Erythroblast (primary cell): ENCODE data around the gene PSENEN.
"Not testable (repeated sequence)": the region's sequence is repeated elsewhere in the genome, so short reads cannot be mapped to it uniquely, and the experiment has no call there.

Source experiments
- DNase-seq, 2 experiments: peaks; one replicate each; lab custom pipeline; 2025; lab: John Stamatoyannopoulos, UW
- GATA1 ChIP-seq: IDR thresholded peaks from 2 replicates; pipeline ENCODE4 v1.6.1; 2011; ENCODE audit warnings: low read depth, mild to moderate bottlenecking, control low read depth, low read length, moderate library complexity
- POLR2A ChIP-seq: IDR thresholded peaks from 2 replicates; pipeline ENCODE4 v1.6.1; 2011; ENCODE audit warnings: mild to moderate bottlenecking, low read length

PSENEN gene

DNA sequence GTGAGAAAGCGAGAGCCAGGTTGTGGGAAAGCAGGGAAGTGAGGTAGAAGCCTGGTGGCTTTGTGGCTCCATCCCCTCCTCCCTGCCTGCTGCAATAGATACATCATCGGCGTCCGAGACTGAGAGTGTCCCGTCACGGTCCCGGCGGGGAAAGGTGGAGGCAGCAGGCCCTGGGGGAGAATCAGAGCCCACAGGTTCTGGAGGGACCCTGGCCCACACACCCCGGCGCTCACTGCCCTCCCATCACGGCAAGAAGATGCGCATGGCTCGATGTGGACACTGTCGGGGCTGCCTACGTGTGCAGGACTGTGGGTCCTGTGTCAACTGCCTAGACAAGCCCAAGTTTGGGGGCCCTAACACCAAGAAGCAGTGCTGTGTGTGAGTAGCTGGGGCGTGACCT is 22.6 kb upstream of the PSENEN start:
- no peak for TF ChIP-seq GATA1
- TF ChIP-seq POLR2A: no peak
- DNase-seq: no peak

DNA sequence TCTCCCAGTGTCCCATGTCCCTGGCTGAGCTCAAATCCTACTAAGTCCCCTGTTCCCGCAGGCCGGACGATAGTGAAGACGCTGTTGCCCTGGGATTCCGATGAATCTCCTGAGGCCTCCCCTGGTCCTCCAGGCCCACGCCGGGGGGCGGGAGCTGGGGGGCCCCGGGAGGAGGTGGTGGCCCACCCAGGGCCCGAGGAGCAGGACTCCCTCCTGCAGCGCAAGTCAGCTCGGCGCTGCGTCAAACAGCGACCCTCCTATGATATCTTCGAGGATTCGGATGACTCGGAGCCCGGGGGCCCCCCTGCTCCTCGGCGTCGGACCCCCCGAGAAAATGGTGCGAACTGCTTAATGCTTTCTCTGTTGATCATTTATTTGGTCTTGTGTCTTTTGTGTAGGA is 21.8 kb upstream of the PSENEN start:
- TF ChIP-seq GATA1 (no peak), POLR2A (no peak)
- DNase-seq: no peak

DNA sequence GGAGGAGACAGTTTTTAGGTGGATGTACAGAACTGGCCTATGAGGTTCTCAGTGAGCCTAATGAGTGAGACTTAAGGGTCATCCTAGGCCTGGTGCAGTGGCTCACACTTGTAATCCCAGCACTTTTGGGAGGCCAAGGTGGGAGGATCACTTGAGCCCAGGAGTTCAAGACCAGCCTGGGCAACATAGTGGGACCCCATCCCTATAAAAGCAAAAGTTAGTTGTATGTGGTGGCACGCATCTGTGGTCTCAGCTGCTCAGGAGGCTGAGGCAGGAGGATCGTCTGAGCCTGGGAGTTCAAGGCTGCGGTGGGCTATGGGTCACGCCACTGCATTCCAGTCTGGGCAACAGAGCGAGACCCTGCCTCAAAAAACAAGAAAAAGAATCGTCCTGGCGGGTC is 21.3 kb upstream of the PSENEN start:
- DNase-seq: not testable (repeated sequence)

DNA sequence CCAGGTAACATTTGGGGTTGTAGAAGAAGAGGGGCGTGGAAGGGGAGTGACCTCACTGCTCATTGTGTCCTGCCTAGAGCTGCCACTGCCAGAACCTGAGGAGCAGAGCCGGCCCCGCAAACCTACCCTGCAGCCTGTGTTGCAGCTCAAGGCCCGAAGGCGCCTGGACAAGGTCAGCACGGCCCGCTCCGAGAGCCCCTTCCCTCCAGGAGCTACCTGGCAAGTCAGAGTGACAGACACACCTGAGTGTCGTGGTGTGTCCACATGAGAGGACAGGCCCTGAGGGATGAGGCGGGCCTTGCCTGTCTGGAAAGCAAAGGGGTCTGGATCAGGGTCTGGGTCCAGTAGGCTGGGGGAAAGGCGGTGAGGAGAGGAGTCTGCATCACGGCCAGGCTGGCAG is 20.9 kb upstream of the PSENEN start:
- TF ChIP-seq POLR2A: no peak
- no peak for TF ChIP-seq GATA1
- DNase-seq: no peak

DNA sequence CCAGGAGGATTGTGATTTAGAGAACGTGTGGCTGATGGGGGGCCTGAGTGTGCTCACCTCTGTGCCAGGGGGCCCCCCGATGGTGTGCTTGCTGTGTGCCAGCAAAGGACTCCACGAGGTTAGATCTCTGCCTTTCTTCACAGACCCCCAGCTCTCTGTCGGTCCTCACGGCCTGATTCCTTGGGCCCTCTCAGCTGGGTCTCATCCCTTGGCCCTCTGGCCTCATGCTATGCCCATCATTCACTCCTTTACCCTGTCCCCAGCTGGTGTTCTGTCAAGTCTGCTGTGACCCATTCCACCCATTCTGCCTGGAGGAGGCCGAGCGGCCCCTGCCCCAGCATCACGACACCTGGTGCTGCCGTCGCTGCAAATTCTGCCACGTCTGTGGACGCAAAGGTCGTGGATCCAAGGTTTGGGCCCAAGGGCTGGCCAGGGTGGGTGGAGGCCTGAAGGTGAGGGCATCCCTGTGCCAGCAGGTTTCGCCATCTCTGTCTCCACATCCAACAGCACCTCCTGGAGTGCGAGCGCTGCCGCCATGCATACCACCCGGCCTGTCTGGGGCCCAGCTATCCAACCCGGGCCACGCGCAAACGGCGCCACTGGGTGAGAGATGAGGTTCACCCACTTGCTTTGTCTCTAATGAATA is 20.1 kb upstream of the PSENEN start:
- DNase-seq: no peak
- no peak for TF ChIP-seq GATA1
- TF ChIP-seq POLR2A: no peak

DNA sequence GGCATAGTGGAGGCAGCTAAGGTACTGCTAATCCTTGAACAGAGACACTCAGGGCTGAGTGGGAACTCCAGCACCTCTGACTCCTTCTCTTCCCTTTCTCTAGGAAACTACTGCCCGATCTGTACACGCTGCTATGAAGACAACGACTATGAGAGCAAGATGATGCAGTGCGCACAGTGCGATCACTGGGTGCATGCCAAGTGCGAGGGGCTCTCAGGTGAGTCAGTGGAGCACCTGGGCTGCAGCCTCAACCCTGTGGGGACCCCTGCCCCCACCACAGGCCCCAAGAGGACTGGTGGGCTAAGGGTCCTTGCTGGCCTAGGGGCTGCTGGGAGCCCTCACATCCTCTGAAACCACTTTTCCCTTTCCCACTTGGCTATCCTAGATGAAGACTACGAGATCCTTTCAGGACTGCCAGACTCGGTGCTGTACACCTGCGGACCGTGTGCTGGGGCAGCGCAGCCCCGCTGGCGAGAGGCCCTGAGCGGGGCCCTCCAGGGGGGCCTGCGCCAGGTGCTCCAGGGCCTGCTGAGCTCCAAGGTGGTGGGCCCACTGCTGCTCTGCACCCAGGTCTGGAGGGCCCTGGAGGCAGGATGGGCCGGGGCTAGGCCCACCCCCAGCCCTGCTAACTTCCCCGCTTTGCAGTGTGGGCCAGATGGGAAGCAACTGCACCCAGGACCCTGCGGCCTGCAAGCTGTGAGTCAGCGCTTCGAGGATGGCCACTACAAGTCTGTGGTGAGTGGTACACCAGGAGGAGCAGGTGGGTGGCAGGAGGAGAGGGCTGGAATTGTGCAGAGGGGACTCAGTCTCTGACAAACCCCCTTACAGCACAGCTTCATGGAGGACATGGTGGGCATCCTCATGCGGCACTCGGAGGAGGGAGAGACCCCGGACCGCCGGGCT is 18.1 kb upstream of the PSENEN start:
- TF ChIP-seq POLR2A (no peak), GATA1 (no peak)
- DNase-seq: no peak

DNA sequence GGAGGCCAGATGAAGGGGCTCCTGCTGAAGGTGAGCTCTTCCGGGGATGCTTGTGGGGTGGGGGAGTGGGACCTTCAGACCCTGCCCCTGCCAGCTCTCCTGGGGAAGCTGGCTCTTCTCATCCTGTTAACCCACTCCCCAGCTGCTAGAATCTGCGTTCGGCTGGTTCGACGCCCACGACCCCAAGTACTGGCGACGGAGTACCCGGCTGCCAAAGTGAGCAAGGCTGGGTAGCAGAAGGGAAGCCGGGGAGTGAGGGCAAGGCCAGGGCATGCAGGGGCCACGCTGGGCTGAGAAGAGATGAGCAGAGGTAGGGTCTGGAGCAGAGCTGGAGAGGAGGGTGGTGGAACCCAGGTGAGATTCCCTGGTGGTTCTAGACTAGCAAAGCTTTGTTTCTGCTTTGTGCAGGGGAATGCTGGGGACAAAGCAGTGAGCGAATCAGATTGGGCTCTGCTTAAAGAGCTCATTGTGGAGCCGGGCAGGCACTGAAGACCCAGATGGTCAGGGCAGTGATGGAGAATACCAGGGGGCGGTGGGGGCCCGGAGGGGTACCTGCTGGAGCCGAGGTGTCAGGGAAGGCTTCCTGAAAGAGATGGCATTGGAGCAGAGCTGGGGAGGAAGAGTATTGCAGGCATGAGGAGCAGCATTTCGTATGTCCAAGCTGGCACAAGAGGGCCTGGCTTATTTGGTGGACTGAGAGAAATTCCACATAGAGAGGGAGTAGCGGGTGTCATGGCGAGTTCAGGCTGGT is 17.3 kb upstream of the PSENEN start:
- no peak for DNase-seq
- TF ChIP-seq GATA1 (no peak), POLR2A (no peak)

DNA sequence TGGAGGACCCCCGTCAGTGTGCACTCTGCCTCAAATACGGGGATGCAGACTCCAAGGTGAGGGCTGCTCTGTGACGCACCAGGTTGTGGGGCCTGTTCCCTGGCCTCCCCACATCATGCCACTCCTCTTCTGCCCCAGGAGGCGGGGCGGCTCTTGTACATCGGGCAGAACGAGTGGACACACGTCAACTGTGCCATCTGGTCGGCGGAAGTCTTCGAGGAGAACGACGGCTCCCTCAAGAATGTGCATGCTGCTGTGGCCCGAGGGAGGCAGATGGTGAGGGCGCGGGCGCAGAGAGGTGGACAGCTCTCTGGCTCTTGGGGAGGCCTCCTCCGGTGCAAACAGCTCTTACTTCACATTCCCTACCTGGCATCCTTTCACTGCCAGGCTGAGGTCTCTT is 16.4 kb upstream of the PSENEN start:
- TF ChIP-seq GATA1 (no peak), POLR2A (no peak)
- DNase-seq: no peak

DNA sequence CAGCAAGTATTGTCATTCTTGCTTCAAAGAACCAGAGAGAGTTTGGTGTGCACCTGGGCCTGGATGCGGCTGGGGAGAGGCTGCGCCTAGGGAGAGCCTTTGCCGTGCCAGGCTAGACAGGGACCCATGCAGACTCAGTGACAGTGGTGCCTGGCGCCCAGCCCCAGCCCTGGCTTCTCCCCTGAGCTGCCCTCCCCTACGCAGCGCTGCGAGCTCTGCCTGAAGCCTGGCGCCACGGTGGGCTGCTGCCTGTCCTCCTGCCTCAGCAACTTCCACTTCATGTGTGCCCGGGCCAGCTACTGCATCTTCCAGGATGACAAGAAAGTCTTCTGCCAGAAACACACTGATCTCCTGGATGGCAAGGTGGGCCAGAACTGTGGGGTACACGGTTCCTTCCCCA is 15.7 kb upstream of the PSENEN start:
- DNase-seq: no peak
- TF ChIP-seq GATA1 (no peak), POLR2A (no peak)

DNA sequence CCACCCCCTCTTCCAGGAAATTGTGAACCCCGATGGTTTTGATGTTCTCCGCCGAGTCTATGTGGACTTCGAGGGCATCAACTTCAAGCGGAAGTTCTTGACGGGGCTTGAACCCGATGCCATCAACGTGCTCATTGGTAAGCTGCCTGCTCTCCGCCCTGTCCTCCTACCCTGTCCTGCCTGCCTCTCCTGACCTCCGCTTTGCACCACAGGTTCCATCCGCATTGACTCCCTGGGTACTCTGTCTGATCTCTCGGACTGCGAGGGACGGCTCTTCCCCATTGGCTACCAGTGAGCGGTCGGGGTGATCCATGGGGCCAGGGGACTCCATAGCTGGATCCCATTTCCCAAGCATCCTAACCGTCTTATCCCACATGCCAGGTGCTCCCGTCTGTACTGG is 15.1 kb upstream of the PSENEN start:
- TF ChIP-seq GATA1: no peak
- TF ChIP-seq POLR2A: no peak
- DNase-seq: no peak

DNA sequence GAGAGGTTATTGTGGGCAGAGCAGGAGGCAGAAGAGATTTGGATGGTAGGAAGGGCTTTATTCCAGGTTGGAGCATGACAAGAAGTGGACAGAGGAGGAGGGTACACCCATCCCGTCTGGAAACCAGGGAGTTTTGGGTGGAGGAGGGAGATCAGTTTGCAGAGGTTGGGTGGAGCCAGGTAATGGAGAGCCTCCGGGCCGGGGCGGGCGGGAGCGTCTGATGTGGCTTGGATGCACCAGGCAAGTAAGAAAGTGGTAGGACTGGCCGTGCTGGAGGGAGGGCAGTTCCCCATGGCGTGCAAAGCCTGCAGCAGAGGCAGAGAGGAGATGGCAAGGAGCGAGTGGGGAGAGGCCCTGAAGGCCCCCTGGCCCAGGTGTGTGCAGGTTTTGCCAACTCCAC is 14.1 kb upstream of the PSENEN start:
- no peak for DNase-seq

DNA sequence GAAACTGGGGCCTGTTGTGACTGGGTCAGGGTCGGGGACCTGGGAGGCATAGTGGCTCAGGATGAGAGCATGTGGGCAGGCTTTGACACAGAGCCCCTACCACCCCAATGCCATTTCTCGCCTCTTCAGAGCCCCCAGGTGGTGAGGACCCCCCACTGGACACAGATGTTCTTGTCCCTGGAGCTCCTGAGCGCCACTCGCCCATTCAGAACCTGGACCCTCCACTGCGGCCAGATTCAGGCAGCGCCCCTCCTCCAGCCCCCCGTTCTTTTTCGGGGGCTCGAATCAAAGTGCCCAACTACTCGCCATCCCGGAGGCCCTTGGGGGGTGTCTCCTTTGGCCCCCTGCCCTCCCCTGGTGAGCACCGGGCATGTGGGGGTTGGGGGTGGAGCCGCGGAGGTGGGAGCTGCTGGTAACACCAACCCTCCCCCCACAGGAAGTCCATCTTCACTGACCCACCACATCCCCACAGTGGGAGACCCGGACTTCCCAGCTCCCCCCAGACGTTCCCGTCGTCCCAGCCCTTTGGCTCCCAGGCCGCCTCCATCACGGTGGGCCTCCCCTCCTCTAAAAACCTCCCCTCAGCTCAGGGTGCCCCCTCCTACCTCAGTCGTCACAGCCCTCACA is 13.6 kb upstream of the PSENEN start:
- TF ChIP-seq POLR2A: no peak
- no peak for TF ChIP-seq GATA1
- DNase-seq: no peak

More for the DNA sequence above, 14.1 kb upstream of the PSENEN start:
- TF ChIP-seq POLR2A (no peak), GATA1 (no peak)

DNA sequence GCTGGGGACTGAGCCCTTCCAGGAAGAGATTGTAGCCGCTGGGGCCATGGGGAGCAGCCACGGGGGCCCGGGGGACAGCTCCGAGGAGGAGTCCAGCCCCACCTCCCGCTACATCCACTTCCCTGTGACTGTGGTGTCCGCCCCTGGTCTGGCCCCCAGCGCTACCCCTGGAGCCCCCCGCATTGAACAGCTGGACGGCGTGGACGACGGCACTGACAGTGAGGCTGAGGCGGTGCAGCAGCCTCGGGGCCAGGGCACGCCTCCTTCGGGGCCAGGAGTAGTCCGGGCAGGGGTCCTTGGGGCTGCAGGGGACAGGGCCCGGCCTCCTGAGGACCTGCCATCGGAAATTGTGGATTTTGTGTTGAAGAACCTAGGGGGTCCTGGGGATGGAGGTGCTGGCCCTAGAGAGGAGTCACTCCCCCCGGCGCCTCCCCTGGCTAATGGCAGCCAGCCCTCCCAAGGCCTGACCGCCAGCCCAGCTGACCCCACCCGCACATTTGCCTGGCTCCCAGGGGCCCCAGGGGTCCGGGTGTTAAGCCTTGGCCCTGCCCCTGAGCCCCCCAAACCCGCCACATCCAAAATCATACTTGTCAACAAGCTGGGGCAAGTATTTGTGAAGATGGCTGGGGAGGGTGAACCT is 12.8 kb upstream of the PSENEN start:
- DNase-seq: no peak
- TF ChIP-seq POLR2A: no peak
- no peak for TF ChIP-seq GATA1
